ENCODE data around the gene GGA2.

DNA sequence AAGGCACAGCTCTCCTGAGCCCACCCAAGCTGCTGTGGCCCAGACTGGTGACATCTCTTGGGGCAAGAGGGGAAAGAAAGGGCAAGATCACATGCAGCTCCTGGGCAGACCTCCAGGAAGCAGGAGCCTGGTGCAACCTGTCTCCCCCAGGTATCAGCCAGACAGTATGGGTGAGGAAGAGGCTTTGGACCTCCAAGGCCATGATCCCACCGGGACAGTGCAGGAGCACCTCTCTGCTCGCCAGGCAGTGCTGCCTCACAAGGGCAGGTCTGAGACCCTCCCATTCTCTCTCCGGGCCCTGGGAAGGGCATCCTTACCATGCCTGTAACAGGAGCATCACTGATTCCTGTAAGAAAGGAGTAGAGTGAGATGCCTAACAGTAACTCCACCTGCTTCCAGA, 31.7 kb downstream of the GGA2 start:
- TF ChIP-seq, protein P1, sequence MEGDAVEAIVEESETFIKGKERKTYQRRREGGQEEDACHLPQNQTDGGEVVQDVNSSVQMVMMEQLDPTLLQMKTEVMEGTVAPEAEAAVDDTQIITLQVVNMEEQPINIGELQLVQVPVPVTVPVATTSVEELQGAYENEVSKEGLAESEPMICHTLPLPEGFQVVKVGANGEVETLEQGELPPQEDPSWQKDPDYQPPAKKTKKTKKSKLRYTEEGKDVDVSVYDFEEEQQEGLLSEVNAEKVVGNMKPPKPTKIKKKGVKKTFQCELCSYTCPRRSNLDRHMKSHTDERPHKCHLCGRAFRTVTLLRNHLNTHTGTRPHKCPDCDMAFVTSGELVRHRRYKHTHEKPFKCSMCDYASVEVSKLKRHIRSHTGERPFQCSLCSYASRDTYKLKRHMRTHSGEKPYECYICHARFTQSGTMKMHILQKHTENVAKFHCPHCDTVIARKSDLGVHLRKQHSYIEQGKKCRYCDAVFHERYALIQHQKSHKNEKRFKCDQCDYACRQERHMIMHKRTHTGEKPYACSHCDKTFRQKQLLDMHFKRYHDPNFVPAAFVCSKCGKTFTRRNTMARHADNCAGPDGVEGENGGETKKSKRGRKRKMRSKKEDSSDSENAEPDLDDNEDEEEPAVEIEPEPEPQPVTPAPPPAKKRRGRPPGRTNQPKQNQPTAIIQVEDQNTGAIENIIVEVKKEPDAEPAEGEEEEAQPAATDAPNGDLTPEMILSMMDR (IDR thresholded peaks at IDR 0.05) = no peak
- no peak for TF ChIP-seq POLR2A (IDR thresholded peaks at IDR 0.05)

Data from stomach (tissue), 4 donors.